GM23338 (cell line): Measurements from ENCODE around the gene HGS. TPM values are rescaled to one million over a fixed set of nuclear protein-coding genes. Genes with fewer than 3 reads are reported as not detected.

Experiments used
- ATAC-seq: fragments of 200-7000 bp; cut with Tn5 transposase; 3 replicates; pipeline ENCODE4 v1.9.1; 2020
- DNase-seq: peaks from one replicate; pipeline ENCODE4 v3.0.0-alpha.2; 2015; ENCODE audit warnings: low spot score
- H2AFZ ChIP-seq: fragments of 200-600 bp; sonication (generic); 2 replicates; pipeline ENCODE4 v1.8.0; 2016; ENCODE audit warnings: antibody characterized with exemption, mild to moderate bottlenecking, moderate library complexity
- H3F3A ChIP-seq: fragments of 200-600 bp; sonication (generic); replicated peaks from 2 replicates; pipeline ENCODE4 v1.8.0; 2017; ENCODE audit warnings: antibody characterized with exemption, mixed run types, low read depth
- H3K27ac ChIP-seq: fragments of 200-600 bp; sonication (generic); 2 replicates; pipeline ENCODE4 v1.6.1; 2016; ENCODE audit warnings: low read depth
- H3K27me3 ChIP-seq: fragments of 200-600 bp; sonication (generic); 2 replicates; pipeline ENCODE4 v1.8.0; 2016; ENCODE audit warnings: mild to moderate bottlenecking, mixed run types, moderate library complexity; ENCODE audit not compliant: insufficient read depth
- H3K36me3 ChIP-seq: fragments of 200-600 bp; sonication (generic); 2 replicates; pipeline ENCODE4 v1.8.0; 2016; ENCODE audit warnings: mild to moderate bottlenecking; ENCODE audit not compliant: insufficient read depth
- H3K4me1 ChIP-seq: fragments of 200-600 bp; sonication (generic); 2 replicates; pipeline ENCODE4 v1.8.0; 2016; ENCODE audit warnings: mild to moderate bottlenecking, moderate library complexity; ENCODE audit not compliant: insufficient read depth
- H3K4me2 ChIP-seq: fragments of 200-600 bp; sonication (generic); 2 replicates; pipeline ENCODE4 v1.7.1; 2017; ENCODE audit warnings: mixed run types
- H3K4me3 ChIP-seq: fragments of 200-600 bp; sonication (generic); 2 replicates; pipeline ENCODE4 v1.6.1; 2016; ENCODE audit warnings: mixed run types
- H3K79me2 ChIP-seq: fragments of 200-600 bp; sonication (generic); replicated peaks from 2 replicates; pipeline ENCODE4 v1.8.0; 2017; ENCODE audit warnings: mild to moderate bottlenecking; ENCODE audit not compliant: insufficient read depth
- H3K9me2 ChIP-seq: fragments of 200-600 bp; sonication (generic); 2 replicates; pipeline ENCODE4 v1.8.0; 2017; ENCODE audit not compliant: insufficient read depth
- H4K20me1 ChIP-seq: fragments of 200-600 bp; sonication (generic); replicated peaks from 2 replicates; pipeline ENCODE4 v1.8.0; 2017; ENCODE audit warnings: mild to moderate bottlenecking; ENCODE audit not compliant: insufficient read depth
- H3K27ac Mint-ChIP-seq: 2 replicates; pipeline ENCODE4 v1.8.0; 2020; ENCODE audit warnings: inconsistent platforms, mild to moderate bottlenecking, moderate library complexity, mixed read lengths
- H3K27me3 Mint-ChIP-seq: 3 replicates; pipeline ENCODE4 v1.8.0; 2022; ENCODE audit warnings: low read depth, mild to moderate bottlenecking, moderate library complexity, mixed read lengths, inconsistent platforms; ENCODE audit not compliant: insufficient read depth, poor library complexity
- H3K36me3 Mint-ChIP-seq: 3 replicates; pipeline ENCODE4 v1.8.0; 2021; ENCODE audit warnings: low read depth, mild to moderate bottlenecking, inconsistent platforms, moderate library complexity, mixed read lengths
- H3K4me1 Mint-ChIP-seq: 3 replicates; pipeline ENCODE4 v1.8.0; 2020; ENCODE audit warnings: mild to moderate bottlenecking, inconsistent platforms, mixed read lengths
- H3K4me3 Mint-ChIP-seq: 3 replicates; pipeline ENCODE4 v1.8.0; 2021; ENCODE audit warnings: moderate library complexity, mild to moderate bottlenecking, inconsistent platforms, mixed read lengths
- H3K9me3 Mint-ChIP-seq: 3 replicates; pipeline ENCODE4 v1.8.0; 2020; ENCODE audit warnings: moderate library complexity, mild to moderate bottlenecking, inconsistent platforms, mixed read lengths
- CREB1 ChIP-seq: fragments of 250-450 bp; sonication (Bioruptor Pico); IDR thresholded peaks from 2 replicates; pipeline ENCODE4 v1.5.0; 2020; ENCODE audit warnings: low read depth, mild to moderate bottlenecking, moderate library complexity
- EZH2 ChIP-seq: fragments of 200-600 bp; sonication (generic); IDR thresholded peaks from one replicate; pipeline ENCODE4 v1.8.0; 2017; ENCODE audit warnings: antibody characterized with exemption, mild to moderate bottlenecking, low read depth; ENCODE audit not compliant: unreplicated experiment
- EZH2phosphoT487 ChIP-seq: fragments of 200-600 bp; sonication (generic); IDR thresholded peaks from one replicate; pipeline ENCODE4 v1.8.1; 2018; ENCODE audit warnings: antibody characterized with exemption; ENCODE audit not compliant: unreplicated experiment
- JUNB ChIP-seq: IDR thresholded peaks from one replicate; pipeline ENCODE4 v1.6.1; 2016; ENCODE audit warnings: antibody characterized with exemption; ENCODE audit not compliant: unreplicated experiment
- NANOG ChIP-seq: IDR thresholded peaks from 2 replicates; pipeline ENCODE4 v1.6.1; 2016; ENCODE audit warnings: antibody characterized with exemption, borderline replicate concordance
- POLR2AphosphoS5 ChIP-seq: IDR thresholded peaks from 2 replicates; pipeline ENCODE4 v1.6.1; 2016; ENCODE audit warnings: antibody characterized with exemption, low read depth
- STAT1 ChIP-seq: IDR thresholded peaks from one replicate; pipeline ENCODE4 v1.6.1; 2016; ENCODE audit warnings: antibody characterized with exemption; ENCODE audit not compliant: unreplicated experiment
- ZNF114 ChIP-seq: fragments of 250-450 bp; sonication (Bioruptor Pico); IDR thresholded peaks from 2 replicates; pipeline ENCODE4 v1.5.0; 2020; ENCODE audit warnings: mild to moderate bottlenecking, moderate library complexity
- ZNF331 ChIP-seq: fragments of 250-450 bp; sonication (Bioruptor Pico); IDR thresholded peaks from 2 replicates; pipeline ENCODE4 v1.5.0; 2020; ENCODE audit warnings: low read depth, mild to moderate bottlenecking, moderate library complexity
- polyA plus RNA-seq: library from polyadenylated mRNA; unstranded; fragments of >200 nt; fragmentation: Nextera tagmentation; extraction: Ambion mirVana; gene quantifications from 2 replicates; pipeline ENCODE4 v1.2.1, GENCODE V29; 2016
- total RNA-seq: library from RNA; depleted of rRNA; stranded (reverse); fragments of >200 nt; shearing (Covaris generic); gene quantifications from 2 replicates; pipeline ENCODE4 v1.2.3, GENCODE V29; 2014
- TF ChIP-seq, protein P1 (sequence below): IDR thresholded peaks from 2 replicates; pipeline ENCODE4 v1.6.1; 2016; ENCODE audit warnings: antibody characterized with exemption
- TF ChIP-seq, protein P2 (sequence below), 2 experiments: fragments of 200-600 bp in 1 of 2; sonication (generic) in 1 of 2; conservative IDR thresholded peaks; 2 replicates each; pipeline versions ENCODE4 v1.5.1 to v1.6.1; 2016 to 2017; ENCODE audit warnings: antibody characterized with exemption in 2 of 2, low read depth in 2 of 2, mild to moderate bottlenecking in 2 of 2, moderate library complexity in 1 of 2
- TF ChIP-seq, protein P3 (sequence below): IDR thresholded peaks from one replicate; pipeline ENCODE4 v1.6.1; 2018; ENCODE audit warnings: antibody characterized with exemption; ENCODE audit not compliant: unreplicated experiment
- TF ChIP-seq, protein P4 (sequence below): fragments of 250-450 bp; sonication (Bioruptor Pico); IDR thresholded peaks from 2 replicates; pipeline ENCODE4 v1.5.0; 2020; ENCODE audit warnings: mild to moderate bottlenecking, moderate library complexity

The HGS gene
- total and polyA plus RNA-seq, 2 experiments from 2014 or later, result 59.0 to 90.2 TPM

DNA sequence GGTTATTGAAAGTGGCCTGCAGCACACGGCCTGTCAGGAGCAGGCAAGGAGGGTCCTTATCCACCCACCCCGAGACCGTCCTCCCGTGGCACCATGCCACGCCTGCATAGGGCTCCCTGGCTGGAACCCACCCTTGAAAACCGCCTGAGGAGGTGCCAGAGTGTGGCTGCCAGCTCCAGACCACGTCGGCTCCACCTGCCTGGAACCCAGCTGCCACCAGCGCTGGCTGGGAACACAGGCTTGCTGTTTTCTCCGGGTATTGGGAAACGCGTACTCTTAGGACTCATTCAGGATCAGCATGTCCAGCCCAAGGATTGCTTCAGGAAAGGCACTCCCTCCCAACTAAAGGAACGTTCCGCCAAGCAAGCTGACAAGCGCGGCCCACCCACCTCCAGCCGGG lies 6.9 kb upstream of the HGS start:
- Histone ChIP-seq H4K20me1 (peaks cover 3% of the 10 kb centered on the region; the same call in 1 of the 2 replicates), H2AFZ (no peak overlapping the region), H3K27me3 (no peaks in the 10 kb centered on the region), H3K4me1 (no peaks in the 10 kb centered on the region), H3K36me3 (peaks cover 7% of the 10 kb centered on the region; the same call in 1 of the 2 replicates), H3F3A (peaks cover 12% of the 10 kb centered on the region; the same call in 1 of the 2 replicates), H3K9me2 (no peaks in the 10 kb centered on the region), H3K27ac (no peak overlapping the region), H3K4me3 (no peak overlapping the region), H3K4me2 (no peak overlapping the region), H3K79me2 (peaks cover 12% of the 10 kb centered on the region)
- Mint-ChIP-seq H3K4me3 (no peak overlapping the region), H3K27me3 (peaks cover 14% of the 10 kb centered on the region), H3K9me3 (no peaks in the 10 kb centered on the region), H3K27ac (no peak overlapping the region), H3K36me3 (peaks cover 35% of the 10 kb centered on the region), H3K4me1 (peaks cover 5% of the 10 kb centered on the region; the same call in 2 of the 3 replicates)
- TF ChIP-seq EZH2, result no peak
- TF ChIP-seq, protein P1, sequence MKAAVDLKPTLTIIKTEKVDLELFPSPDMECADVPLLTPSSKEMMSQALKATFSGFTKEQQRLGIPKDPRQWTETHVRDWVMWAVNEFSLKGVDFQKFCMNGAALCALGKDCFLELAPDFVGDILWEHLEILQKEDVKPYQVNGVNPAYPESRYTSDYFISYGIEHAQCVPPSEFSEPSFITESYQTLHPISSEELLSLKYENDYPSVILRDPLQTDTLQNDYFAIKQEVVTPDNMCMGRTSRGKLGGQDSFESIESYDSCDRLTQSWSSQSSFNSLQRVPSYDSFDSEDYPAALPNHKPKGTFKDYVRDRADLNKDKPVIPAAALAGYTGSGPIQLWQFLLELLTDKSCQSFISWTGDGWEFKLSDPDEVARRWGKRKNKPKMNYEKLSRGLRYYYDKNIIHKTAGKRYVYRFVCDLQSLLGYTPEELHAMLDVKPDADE, result no peak
- no peak for TF ChIP-seq CREB1
- TF ChIP-seq EZH2phosphoT487, result no peak
- TF ChIP-seq, protein P2, sequence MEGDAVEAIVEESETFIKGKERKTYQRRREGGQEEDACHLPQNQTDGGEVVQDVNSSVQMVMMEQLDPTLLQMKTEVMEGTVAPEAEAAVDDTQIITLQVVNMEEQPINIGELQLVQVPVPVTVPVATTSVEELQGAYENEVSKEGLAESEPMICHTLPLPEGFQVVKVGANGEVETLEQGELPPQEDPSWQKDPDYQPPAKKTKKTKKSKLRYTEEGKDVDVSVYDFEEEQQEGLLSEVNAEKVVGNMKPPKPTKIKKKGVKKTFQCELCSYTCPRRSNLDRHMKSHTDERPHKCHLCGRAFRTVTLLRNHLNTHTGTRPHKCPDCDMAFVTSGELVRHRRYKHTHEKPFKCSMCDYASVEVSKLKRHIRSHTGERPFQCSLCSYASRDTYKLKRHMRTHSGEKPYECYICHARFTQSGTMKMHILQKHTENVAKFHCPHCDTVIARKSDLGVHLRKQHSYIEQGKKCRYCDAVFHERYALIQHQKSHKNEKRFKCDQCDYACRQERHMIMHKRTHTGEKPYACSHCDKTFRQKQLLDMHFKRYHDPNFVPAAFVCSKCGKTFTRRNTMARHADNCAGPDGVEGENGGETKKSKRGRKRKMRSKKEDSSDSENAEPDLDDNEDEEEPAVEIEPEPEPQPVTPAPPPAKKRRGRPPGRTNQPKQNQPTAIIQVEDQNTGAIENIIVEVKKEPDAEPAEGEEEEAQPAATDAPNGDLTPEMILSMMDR (conservative IDR thresholded peaks at IDR 0.05; ENCODE audit: low read depth in 2 of 2), result no peak
- no peak for TF ChIP-seq POLR2AphosphoS5
- no peak for TF ChIP-seq ZNF114 (CRISPR knock-in tag)
- TF ChIP-seq STAT1, result no peak
- TF ChIP-seq, protein P3, sequence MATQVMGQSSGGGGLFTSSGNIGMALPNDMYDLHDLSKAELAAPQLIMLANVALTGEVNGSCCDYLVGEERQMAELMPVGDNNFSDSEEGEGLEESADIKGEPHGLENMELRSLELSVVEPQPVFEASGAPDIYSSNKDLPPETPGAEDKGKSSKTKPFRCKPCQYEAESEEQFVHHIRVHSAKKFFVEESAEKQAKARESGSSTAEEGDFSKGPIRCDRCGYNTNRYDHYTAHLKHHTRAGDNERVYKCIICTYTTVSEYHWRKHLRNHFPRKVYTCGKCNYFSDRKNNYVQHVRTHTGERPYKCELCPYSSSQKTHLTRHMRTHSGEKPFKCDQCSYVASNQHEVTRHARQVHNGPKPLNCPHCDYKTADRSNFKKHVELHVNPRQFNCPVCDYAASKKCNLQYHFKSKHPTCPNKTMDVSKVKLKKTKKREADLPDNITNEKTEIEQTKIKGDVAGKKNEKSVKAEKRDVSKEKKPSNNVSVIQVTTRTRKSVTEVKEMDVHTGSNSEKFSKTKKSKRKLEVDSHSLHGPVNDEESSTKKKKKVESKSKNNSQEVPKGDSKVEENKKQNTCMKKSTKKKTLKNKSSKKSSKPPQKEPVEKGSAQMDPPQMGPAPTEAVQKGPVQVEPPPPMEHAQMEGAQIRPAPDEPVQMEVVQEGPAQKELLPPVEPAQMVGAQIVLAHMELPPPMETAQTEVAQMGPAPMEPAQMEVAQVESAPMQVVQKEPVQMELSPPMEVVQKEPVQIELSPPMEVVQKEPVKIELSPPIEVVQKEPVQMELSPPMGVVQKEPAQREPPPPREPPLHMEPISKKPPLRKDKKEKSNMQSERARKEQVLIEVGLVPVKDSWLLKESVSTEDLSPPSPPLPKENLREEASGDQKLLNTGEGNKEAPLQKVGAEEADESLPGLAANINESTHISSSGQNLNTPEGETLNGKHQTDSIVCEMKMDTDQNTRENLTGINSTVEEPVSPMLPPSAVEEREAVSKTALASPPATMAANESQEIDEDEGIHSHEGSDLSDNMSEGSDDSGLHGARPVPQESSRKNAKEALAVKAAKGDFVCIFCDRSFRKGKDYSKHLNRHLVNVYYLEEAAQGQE, result no peak
- TF ChIP-seq, protein P4, sequence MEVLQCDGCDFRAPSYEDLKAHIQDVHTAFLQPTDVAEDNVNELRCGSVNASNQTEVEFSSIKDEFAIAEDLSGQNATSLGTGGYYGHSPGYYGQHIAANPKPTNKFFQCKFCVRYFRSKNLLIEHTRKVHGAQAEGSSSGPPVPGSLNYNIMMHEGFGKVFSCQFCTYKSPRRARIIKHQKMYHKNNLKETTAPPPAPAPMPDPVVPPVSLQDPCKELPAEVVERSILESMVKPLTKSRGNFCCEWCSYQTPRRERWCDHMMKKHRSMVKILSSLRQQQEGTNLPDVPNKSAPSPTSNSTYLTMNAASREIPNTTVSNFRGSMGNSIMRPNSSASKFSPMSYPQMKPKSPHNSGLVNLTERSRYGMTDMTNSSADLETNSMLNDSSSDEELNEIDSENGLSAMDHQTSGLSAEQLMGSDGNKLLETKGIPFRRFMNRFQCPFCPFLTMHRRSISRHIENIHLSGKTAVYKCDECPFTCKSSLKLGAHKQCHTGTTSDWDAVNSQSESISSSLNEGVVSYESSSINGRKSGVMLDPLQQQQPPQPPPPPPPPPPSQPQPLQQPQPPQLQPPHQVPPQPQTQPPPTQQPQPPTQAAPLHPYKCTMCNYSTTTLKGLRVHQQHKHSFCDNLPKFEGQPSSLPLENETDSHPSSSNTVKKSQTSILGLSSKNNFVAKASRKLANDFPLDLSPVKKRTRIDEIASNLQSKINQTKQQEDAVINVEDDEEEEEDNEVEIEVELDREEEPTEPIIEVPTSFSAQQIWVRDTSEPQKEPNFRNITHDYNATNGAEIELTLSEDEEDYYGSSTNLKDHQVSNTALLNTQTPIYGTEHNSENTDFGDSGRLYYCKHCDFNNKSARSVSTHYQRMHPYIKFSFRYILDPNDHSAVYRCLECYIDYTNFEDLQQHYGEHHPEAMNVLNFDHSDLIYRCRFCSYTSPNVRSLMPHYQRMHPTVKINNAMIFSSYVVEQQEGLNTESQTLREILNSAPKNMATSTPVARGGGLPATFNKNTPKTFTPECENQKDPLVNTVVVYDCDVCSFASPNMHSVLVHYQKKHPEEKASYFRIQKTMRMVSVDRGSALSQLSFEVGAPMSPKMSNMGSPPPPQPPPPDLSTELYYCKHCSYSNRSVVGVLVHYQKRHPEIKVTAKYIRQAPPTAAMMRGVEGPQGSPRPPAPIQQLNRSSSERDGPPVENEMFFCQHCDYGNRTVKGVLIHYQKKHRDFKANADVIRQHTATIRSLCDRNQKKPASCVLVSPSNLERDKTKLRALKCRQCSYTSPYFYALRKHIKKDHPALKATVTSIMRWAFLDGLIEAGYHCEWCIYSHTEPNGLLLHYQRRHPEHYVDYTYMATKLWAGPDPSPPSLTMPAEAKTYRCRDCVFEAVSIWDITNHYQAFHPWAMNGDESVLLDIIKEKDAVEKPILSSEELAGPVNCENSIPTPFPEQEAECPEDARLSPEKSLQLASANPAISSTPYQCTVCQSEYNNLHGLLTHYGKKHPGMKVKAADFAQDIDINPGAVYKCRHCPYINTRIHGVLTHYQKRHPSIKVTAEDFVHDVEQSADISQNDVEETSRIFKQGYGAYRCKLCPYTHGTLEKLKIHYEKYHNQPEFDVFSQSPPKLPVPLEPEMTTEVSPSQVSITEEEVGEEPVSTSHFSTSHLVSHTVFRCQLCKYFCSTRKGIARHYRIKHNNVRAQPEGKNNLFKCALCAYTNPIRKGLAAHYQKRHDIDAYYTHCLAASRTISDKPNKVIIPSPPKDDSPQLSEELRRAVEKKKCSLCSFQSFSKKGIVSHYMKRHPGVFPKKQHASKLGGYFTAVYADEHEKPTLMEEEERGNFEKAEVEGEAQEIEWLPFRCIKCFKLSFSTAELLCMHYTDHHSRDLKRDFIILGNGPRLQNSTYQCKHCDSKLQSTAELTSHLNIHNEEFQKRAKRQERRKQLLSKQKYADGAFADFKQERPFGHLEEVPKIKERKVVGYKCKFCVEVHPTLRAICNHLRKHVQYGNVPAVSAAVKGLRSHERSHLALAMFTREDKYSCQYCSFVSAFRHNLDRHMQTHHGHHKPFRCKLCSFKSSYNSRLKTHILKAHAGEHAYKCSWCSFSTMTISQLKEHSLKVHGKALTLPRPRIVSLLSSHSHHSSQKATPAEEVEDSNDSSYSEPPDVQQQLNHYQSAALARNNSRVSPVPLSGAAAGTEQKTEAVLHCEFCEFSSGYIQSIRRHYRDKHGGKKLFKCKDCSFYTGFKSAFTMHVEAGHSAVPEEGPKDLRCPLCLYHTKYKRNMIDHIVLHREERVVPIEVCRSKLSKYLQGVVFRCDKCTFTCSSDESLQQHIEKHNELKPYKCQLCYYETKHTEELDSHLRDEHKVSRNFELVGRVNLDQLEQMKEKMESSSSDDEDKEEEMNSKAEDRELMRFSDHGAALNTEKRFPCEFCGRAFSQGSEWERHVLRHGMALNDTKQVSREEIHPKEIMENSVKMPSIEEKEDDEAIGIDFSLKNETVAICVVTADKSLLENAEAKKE (CRISPR knock-in tag), result no peak
- TF ChIP-seq JUNB, result no peak
- no peak for TF ChIP-seq NANOG
- no peak for TF ChIP-seq ZNF331
- ATAC-seq, result no peak
- DNase-seq, result no peak
